Measurements from ENCODE around the gene MMD.

GRCh38 chr17:55411463-55411855, 10.2 kb downstream of the MMD start:
- TF ChIP-seq ZBTB43 (CRISPR knock-in tag; IDR thresholded peaks at IDR 0.05) (no peak), HMGA2 (CRISPR knock-in tag; IDR thresholded peaks at IDR 0.05) (no peak), CTCF (IDR thresholded peaks at IDR 0.05) (no peak), TP53 (CRISPR knock-in tag; IDR thresholded peaks at IDR 0.05) (no peak), MAX (CRISPR knock-in tag; IDR thresholded peaks at IDR 0.05) (no peak), IRF2 (CRISPR knock-in tag; IDR thresholded peaks at IDR 0.05; ENCODE audit: borderline replicate concordance, low read depth) (no peak), NR3C1 (CRISPR knock-in tag; conservative IDR thresholded peaks at IDR 0.05; ENCODE audit: low read depth) (no peak), MLX (CRISPR knock-in tag; IDR thresholded peaks at IDR 0.05) (no peak), NR2C2 (CRISPR knock-in tag; IDR thresholded peaks at IDR 0.05) (no peak), ATF2 (CRISPR knock-in tag; IDR thresholded peaks at IDR 0.05; ENCODE audit: borderline replicate concordance, low read depth) (no peak), ZNF263 (CRISPR knock-in tag; IDR thresholded peaks at IDR 0.05; ENCODE audit: low read depth) (no peak)
- TF ChIP-seq, protein P1, sequence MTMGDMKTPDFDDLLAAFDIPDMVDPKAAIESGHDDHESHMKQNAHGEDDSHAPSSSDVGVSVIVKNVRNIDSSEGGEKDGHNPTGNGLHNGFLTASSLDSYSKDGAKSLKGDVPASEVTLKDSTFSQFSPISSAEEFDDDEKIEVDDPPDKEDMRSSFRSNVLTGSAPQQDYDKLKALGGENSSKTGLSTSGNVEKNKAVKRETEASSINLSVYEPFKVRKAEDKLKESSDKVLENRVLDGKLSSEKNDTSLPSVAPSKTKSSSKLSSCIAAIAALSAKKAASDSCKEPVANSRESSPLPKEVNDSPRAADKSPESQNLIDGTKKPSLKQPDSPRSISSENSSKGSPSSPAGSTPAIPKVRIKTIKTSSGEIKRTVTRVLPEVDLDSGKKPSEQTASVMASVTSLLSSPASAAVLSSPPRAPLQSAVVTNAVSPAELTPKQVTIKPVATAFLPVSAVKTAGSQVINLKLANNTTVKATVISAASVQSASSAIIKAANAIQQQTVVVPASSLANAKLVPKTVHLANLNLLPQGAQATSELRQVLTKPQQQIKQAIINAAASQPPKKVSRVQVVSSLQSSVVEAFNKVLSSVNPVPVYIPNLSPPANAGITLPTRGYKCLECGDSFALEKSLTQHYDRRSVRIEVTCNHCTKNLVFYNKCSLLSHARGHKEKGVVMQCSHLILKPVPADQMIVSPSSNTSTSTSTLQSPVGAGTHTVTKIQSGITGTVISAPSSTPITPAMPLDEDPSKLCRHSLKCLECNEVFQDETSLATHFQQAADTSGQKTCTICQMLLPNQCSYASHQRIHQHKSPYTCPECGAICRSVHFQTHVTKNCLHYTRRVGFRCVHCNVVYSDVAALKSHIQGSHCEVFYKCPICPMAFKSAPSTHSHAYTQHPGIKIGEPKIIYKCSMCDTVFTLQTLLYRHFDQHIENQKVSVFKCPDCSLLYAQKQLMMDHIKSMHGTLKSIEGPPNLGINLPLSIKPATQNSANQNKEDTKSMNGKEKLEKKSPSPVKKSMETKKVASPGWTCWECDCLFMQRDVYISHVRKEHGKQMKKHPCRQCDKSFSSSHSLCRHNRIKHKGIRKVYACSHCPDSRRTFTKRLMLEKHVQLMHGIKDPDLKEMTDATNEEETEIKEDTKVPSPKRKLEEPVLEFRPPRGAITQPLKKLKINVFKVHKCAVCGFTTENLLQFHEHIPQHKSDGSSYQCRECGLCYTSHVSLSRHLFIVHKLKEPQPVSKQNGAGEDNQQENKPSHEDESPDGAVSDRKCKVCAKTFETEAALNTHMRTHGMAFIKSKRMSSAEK (CRISPR knock-in tag; IDR thresholded peaks at IDR 0.05; ENCODE audit: borderline replicate concordance), result no peak
